RWPE1 (cell line): ENCODE data around the gene TUG1.

Source experiments
- CTCF ChIA-PET: fragments of 350-600 bp; sonication (Branson Sonifier 250); formaldehyde crosslinking; extraction: SDS; loops from one replicate; lab custom pipeline; 2021; lab: Yijun Ruan, JAX
- POLR2A ChIA-PET: fragments of 400-600 bp; formaldehyde crosslinking; extraction: SDS; loops from one replicate; lab custom pipeline; 2020; ENCODE audit warnings: antibody characterized with exemption; ENCODE audit not compliant: low non-redundant PET; lab: Yijun Ruan, JAX
- DNase-seq: peaks from one replicate; pipeline ENCODE4 v3.0.0; 2012; ENCODE audit warnings: low spot score
- H3K27ac ChIP-seq: fragments of 450-650 bp; 2 replicates; pipeline ENCODE4 v1.5.1; 2017
- CTCF ChIP-seq: fragments of 450-650 bp; conservative IDR thresholded peaks from 2 replicates; pipeline ENCODE4 v1.5.1; 2017; ENCODE audit warnings: low read depth, mild to moderate bottlenecking

TUG1 gene

DNA sequence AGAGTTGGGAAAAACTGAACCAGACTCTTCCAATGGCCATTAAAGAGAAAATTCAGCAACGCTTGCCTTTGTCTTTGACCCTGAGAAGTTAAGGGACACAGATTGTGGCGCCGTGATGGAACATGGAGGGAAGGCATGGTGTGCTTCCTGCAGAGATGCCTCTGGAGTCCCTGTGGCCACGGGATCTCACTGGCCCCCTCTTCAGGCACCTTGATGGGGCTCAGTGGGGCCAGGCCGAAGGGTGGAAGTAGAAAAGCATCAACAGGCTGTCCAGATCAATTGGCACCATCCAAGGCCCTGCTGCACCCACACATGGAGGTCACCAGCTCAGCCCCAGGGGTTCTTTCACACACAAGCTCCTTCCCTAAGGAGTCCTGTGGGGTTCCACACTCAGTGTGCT lies 43.4 kb upstream of the TUG1 start:
- TF ChIP-seq CTCF: no peak
- ChIA-PET CTCF (interaction anchor here (0.5 kb wide), 1 partner anchor 186 kb away, joined by 3 read pairs; no protein-coding TSS in a partner anchor), POLR2A (no interaction called here)
- H3K27ac ChIP-seq: no peak overlapping the region
- no peak for DNase-seq

DNA sequence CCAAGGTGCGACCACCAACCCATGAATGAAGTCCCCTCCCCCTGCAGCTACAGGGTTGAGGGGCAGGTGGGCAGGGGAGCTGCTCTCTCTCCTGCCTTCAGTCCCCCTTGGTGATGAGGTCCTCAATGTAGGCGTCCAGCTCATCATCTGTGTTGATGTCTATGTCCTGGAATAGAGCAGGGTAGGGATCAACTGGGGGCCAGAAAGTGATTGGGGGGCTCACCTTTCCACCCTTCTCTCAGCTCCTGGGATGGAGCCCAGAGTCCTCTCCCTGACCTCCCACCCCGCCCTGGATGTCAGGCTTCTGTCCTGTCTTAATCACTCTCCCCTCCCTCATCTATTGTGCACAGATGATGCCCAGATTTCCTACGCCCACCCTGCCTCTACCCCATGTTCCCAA lies 42.4 kb upstream of the TUG1 start:
- no peak for TF ChIP-seq CTCF
- DNase-seq: no peak
- no peak overlapping the region for H3K27ac ChIP-seq
- CTCF ChIA-PET: no interaction called here
- POLR2A ChIA-PET: no interaction called here

DNA sequence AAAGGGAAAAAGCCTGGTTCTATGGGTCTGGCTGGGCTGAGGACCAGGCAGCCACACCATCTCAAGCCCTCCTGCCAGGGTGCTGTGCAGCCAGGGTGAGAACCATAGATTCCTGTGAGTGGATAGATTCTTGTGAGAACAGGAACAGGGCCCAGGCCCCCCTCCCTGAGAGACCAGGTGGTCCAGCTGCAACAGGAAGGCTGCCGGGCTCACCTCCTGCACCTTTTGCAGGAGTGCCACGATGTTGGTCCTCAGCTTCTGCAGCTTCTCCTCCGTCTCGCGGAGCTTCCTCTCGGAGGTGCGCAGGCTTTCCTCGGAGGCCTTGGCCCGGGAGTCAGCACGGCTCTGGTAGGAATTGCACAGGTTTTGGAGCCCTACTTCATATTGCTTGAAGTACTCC lies 41.3 kb upstream of the TUG1 start:
- DNase-seq: no peak
- H3K27ac ChIP-seq: no peak overlapping the region
- no peak for TF ChIP-seq CTCF
- CTCF ChIA-PET: no interaction called here
- POLR2A ChIA-PET: no interaction called here

- no peak overlapping the region for H3K27ac ChIP-seq
- TF ChIP-seq CTCF: no peak
- DNase-seq: no peak
- POLR2A ChIA-PET: no interaction called here
- CTCF ChIA-PET: no interaction called here
These were observed 40.7 kb upstream of the TUG1 start for GRCh38 chr22:30928401-30928800.

GRCh38 chr22:30930228-30930627 lies 38.8 kb upstream of the TUG1 start:
- no peak for DNase-seq
- H3K27ac ChIP-seq: no peak overlapping the region
- no peak for TF ChIP-seq CTCF
- POLR2A ChIA-PET: no interaction called here
- CTCF ChIA-PET: no interaction called here

DNA sequence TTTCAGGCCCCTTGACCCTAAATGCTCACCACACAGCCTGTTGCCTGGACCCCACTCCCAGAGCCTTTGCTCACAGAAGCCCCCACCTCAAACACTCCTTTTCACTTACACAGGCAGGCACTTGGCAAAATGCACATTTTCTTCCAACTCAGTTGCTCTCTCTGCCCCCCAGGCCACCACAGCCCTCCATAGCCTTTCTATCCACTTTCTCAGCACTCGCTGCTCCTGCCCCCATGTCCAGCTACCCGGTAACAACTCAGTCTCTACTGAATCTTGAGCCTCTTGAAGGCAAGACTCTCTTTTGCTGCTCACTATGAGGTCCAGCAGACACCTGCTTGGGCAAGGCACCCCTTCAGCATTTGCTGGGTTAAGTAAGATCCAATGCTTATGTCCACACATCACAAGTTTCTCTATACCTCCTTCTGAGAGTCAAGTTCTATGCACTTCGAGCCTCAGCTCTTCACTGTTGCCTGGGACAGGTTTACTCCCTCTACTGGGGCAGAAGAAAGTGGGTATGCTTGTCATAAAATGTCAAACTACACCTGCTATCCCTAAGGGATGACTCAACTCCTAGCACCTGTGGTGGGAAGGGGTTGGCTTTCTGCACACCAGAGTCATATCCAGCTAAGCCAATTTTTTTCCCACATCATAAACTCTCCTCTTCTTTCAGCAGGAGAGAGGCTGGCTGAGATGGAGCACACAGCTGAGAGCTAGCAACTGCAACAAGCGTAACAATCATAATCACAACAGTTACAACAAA lies 37.3 kb upstream of the TUG1 start:
- CTCF ChIA-PET: no interaction called here
- POLR2A ChIA-PET: no interaction called here
- no peak overlapping the region for H3K27ac ChIP-seq
- DNase-seq: no peak
- no peak for TF ChIP-seq CTCF
